ENCODE data around the gene RAET1L. TPM values are rescaled to one million over a fixed set of nuclear protein-coding genes. Genes with fewer than 3 reads are reported as not detected.

The RAET1L gene
- total RNA-seq, 4 donors from 2014 or later: not detected

- H3K4me3 ChIP-seq: no peak overlapping the region
- peaks cover 0 to 12% of the 10 kb centered on the region in 2 donors for H3K27me3 ChIP-seq
- H3K4me1 ChIP-seq: peaks cover 0 to 2% (median 0%) of the 10 kb centered on the region in 4 donors
- no peaks in the 10 kb centered on the region for H3K9me3 ChIP-seq
- no peaks in the 10 kb centered on the region for H3K36me3 ChIP-seq
- no peak overlapping the region for H3K27ac ChIP-seq
- no peak for TF ChIP-seq CTCF (IDR thresholded peaks at IDR 0.05)
- TF ChIP-seq POLR2A (IDR thresholded peaks at IDR 0.05): no peak
- no peak for DNase-seq
Measured at GRCh38 chr6:150043096-150043495, 17.8 kb upstream of the RAET1L start.

- Histone ChIP-seq H3K4me3 (no peak overlapping the region), H3K9me3 (no peaks in the 10 kb centered on the region), H3K27ac (no peak overlapping the region), H3K4me1 (peaks cover 0 to 12% (median 4%) of the 10 kb centered on the region in 4 donors), H3K36me3 (no peaks in the 10 kb centered on the region), H3K27me3 (peaks cover 0 to 30% of the 10 kb centered on the region in 2 donors)
- no peak for TF ChIP-seq CTCF (IDR thresholded peaks at IDR 0.05)
- no peak for TF ChIP-seq POLR2A (IDR thresholded peaks at IDR 0.05)
- no peak for DNase-seq
Measured at GRCh38 chr6:150038202-150039062, 13.1 kb upstream of the RAET1L start.

- no peak for TF ChIP-seq POLR2A (IDR thresholded peaks at IDR 0.05)
- Histone ChIP-seq H3K36me3 (no peaks in the 10 kb centered on the region), H3K4me1 (peaks cover 0 to 12% (median 4%) of the 10 kb centered on the region in 4 donors), H3K4me3 (peak overlapping the region in 2 of 4 donors; percentile 20), H3K27ac (no peak overlapping the region), H3K9me3 (no peaks in the 10 kb centered on the region), H3K27me3 (peaks cover 0 to 30% of the 10 kb centered on the region in 2 donors)
- no peak for DNase-seq
Measured at GRCh38 chr6:150037526-150038201, 12.3 kb upstream of the RAET1L start.

- H3K36me3 ChIP-seq: no peaks in the 10 kb centered on the region
- no peak overlapping the region for H3K27ac ChIP-seq
- TF ChIP-seq CTCF (IDR thresholded peaks at IDR 0.05) (no peak), POLR2A (IDR thresholded peaks at IDR 0.05) (no peak)
- H3K4me3 ChIP-seq: no peak overlapping the region
- H3K4me1 ChIP-seq: peaks cover 0 to 12% (median 4%) of the 10 kb centered on the region in 4 donors
- H3K27me3 ChIP-seq: peaks cover 0 to 30% of the 10 kb centered on the region in 2 donors
- DNase-seq: no peak
- no peaks in the 10 kb centered on the region for H3K9me3 ChIP-seq
Measured at GRCh38 chr6:150036081-150036480, 10.7 kb upstream of the RAET1L start.

- H3K27me3 ChIP-seq: peaks cover 0 to 20% of the 10 kb centered on the region in 2 donors
- peaks cover 0 to 12% (median 4%) of the 10 kb centered on the region in 4 donors for H3K4me1 ChIP-seq
- TF ChIP-seq CTCF (IDR thresholded peaks at IDR 0.05) (no peak), POLR2A (IDR thresholded peaks at IDR 0.05) (no peak)
Measured at GRCh38 chr6:150033207-150033771, 8.0 kb upstream of the RAET1L start.

More at GRCh38 chr6:150033207-150033771, 8.0 kb upstream of the RAET1L start:
- Histone ChIP-seq H3K36me3 (no peaks in the 10 kb centered on the region), H3K4me3 (no peak overlapping the region), H3K27ac (no peak overlapping the region), H3K9me3 (no peaks in the 10 kb centered on the region)
- DNase-seq: no peak

Measured in Peyer's patch (tissue), 4 donors.